Measurements from ENCODE around the gene DENND1A.

- TF ChIP-seq TARDBP (IDR thresholded peaks at IDR 0.05), result no peak
- no peak for TF ChIP-seq ARNT (IDR thresholded peaks at IDR 0.05)
- TF ChIP-seq ZNF384 (IDR thresholded peaks at IDR 0.05), result no peak
- no peak for TF ChIP-seq BHLHE40 (IDR thresholded peaks at IDR 0.05; ENCODE audit: borderline replicate concordance)
- TF ChIP-seq FOXM1 (IDR thresholded peaks at IDR 0.05; ENCODE audit: borderline replicate concordance), result no peak
- TF ChIP-seq NFRKB (IDR thresholded peaks at IDR 0.05), result no peak
- TF ChIP-seq CTBP1 (IDR thresholded peaks at IDR 0.05; ENCODE audit: borderline replicate concordance), result no peak
- no peak for TF ChIP-seq FOXA1 (IDR thresholded peaks at IDR 0.05)
- no peak for TF ChIP-seq SUZ12 (IDR thresholded peaks at IDR 0.05)
- TF ChIP-seq L3MBTL2 (conservative IDR thresholded peaks at IDR 0.05), result no peak
- no peak for TF ChIP-seq SP1 (IDR thresholded peaks at IDR 0.05)
- TF ChIP-seq ELF4 (IDR thresholded peaks at IDR 0.05), result no peak
- no peak for TF ChIP-seq HDGF (IDR thresholded peaks at IDR 0.05; ENCODE audit: borderline replicate concordance)
Measured at GRCh38 chr9:123978981-123979380, 49.1 kb upstream of the DENND1A start.

Measured in HEK293T (cell line).